Aorta (tissue), 5 donors: ENCODE results near the gene IGSF8. TPM values are rescaled to one million over a fixed set of nuclear protein-coding genes. Genes with fewer than 3 reads are reported as not detected.
A peak's percentile ranks its signal among the peaks of the same experiment; 100 is the strongest.
"Not testable (repeated sequence)": the region's sequence is repeated elsewhere in the genome, so short reads cannot be mapped to it uniquely, and the experiment has no call there.

Experiments used
- ATAC-seq: fragments of 200-7000 bp; cut with Tn5 transposase; one replicate; pipeline ENCODE4 v1.9.1; 2022; ENCODE audit warnings: moderate library complexity; ENCODE audit not compliant: low FRiP score
- DNase-seq, 2 donors: peaks; one replicate each; pipeline ENCODE4 v3.0.0-alpha.2; 2020
- H3K27ac ChIP-seq, 2 donors: one replicate each; pipeline ENCODE4 v1.5.1; 2013; ENCODE audit warnings: low read length in 2 of 2, mild to moderate bottlenecking in 2 of 2, moderate library complexity in 2 of 2, control low read depth in 1 of 2, inconsistent platforms in 1 of 2, low read depth in 1 of 2
- H3K27me3 ChIP-seq, 2 donors: one replicate each; pipeline ENCODE4 v1.6.1; 2013; ENCODE audit warnings: control low read depth in 1 of 2, low read length in 1 of 2, mild to moderate bottlenecking in 1 of 2, moderate library complexity in 1 of 2; ENCODE audit not compliant: insufficient read depth in 2 of 2, control insufficient read depth in 1 of 2
- H3K36me3 ChIP-seq, 2 donors: one replicate each; pipeline ENCODE4 v1.6.1; 2013; ENCODE audit warnings: control low read depth in 1 of 2, low read length in 1 of 2, mild to moderate bottlenecking in 1 of 2; ENCODE audit not compliant: insufficient read depth in 2 of 2, control insufficient read depth in 1 of 2
- H3K4me1 ChIP-seq, 2 donors: one replicate each; pipeline ENCODE4 v1.6.1; 2013; ENCODE audit warnings: low read length in 2 of 2, control low read depth in 1 of 2, mild to moderate bottlenecking in 1 of 2, moderate library complexity in 1 of 2; ENCODE audit not compliant: insufficient read depth in 2 of 2, control insufficient read depth in 1 of 2
- H3K4me3 ChIP-seq, 2 donors: one replicate each; pipeline ENCODE4 v1.5.1; 2013; ENCODE audit warnings: low read length in 2 of 2, control low read depth in 1 of 2, mild to moderate bottlenecking in 1 of 2
- H3K9me3 ChIP-seq: one replicate; pipeline ENCODE4 v1.6.1; 2013; ENCODE audit warnings: mild to moderate bottlenecking, low read length; ENCODE audit not compliant: control insufficient read depth
- WGBS, 2 donors: extraction: QIAGEN DNeasy Blood & Tissue Kit; methylation state at CpG; one replicate each; pipeline ENCODE4 v1.1.7; 2013; 5-methylcytosine and 5-hydroxymethylcytosine counted together
- intact Hi-C, 2 donors: fragments of 100-400 bp; cut with DNase I; formaldehyde crosslinking; loops; one replicate each; pipeline versions ENCODE4 v1.14.2 to v1.15.0; 2022
- polyA plus RNA-seq, 2 donors: library from polyadenylated mRNA; stranded (reverse); fragments of 200-250 nt; gene quantifications; one replicate each; pipeline ENCODE4 v1.2.3, GENCODE V29; 2013
- total RNA-seq, 2 donors: library from RNA; stranded (reverse); fragmentation: NEBNext Ultra II Directional; extraction: Animal tissue kit (Norgen Biotek cat#: 25700); gene quantifications; one replicate each; pipeline ENCODE4 v1.2.1, GENCODE V29; 2021
- donor health status: healthy with polysubstance abuse.
- donor health status: Bipolar disorder and iron deficiency.
- donor health status: DM: no; HTN: no; CAD: no.
- donor health status: DM: no; HTN: no; CAD: no.
- donor health status: DM: yes; HTN: yes; CAD: no.

IGSF8 gene
- total and polyA plus RNA-seq, 4 donors = 10.5 to 48.0 (median 31.5) TPM

GRCh38 chr1:160050182-160050581 is 48.2 kb downstream of the IGSF8 start:
- H3K9me3 ChIP-seq, ATAC-seq, H3K36me3 ChIP-seq, H3K4me1 ChIP-seq, H3K27ac ChIP-seq, DNase-seq, H3K27me3 ChIP-seq, intact Hi-C loops, H3K4me3 ChIP-seq: not testable (repeated sequence)
- WGBS, 2 donors = 77 to 84% methylated on average over 2 of the region's 2 CpGs

DNA sequence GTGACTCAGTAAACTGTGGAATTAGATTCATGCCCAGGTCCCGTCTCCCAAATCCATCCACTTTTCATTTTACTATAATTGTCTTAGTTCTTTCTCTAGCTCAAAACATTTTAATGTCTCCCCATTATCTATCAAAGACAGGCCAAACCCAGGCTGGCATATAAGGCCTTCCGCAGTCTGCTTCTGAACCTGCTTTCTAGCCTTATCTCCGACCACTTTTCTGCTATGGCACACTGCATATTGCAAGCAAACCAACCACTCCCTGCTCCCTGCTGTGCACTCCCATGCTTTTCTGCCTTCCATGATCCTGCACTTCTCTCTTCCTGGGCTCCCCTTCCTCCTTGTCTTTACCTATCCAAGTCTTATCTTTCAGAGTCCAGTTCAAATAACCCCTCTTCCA is 49.3 kb downstream of the IGSF8 start:
- ATAC-seq (no peak), DNase-seq (no peak)
- intact Hi-C loops = loop anchor here in 1 of 2 donors (5.0 kb wide), 1 partner anchor 33 kb away; the partner anchor contains the start of gene KCNJ9
- no peak overlapping the region for H3K4me3 ChIP-seq
- H3K36me3 ChIP-seq = no peaks in the 10 kb centered on the region
- no peaks in the 10 kb centered on the region for H3K27me3 ChIP-seq
- WGBS, 2 donors = 86 to 87% methylated on average over 3 of the region's 3 CpGs
- H3K27ac ChIP-seq = no peak overlapping the region
- H3K9me3 ChIP-seq = no peaks in the 10 kb centered on the region
- no peaks in the 10 kb centered on the region for H3K4me1 ChIP-seq

DNA sequence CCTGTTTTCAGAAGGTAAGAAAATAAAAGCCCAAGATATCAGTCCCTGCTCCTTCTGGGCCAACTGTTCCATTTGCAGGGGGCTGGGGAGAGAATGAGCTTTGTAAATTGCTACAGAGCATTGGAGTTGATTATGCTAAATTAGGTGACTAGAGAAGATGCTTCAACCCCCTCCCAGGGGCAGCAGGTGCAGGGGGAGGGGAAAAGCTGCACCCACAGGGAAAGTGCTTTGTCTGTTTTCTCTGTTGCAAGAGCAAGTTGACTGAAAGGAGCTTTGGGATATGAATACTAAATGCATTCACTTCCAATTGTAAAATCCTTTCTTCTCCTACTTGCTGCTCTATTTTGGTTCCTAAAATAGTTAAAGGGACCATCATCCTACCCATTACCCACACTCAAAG is 50.1 kb downstream of the IGSF8 start:
- H3K27ac ChIP-seq = no peak overlapping the region
- H3K27me3 ChIP-seq = no peaks in the 10 kb centered on the region
- no peak overlapping the region for H3K4me3 ChIP-seq
- DNase-seq = no peak
- no peak for ATAC-seq
- H3K9me3 ChIP-seq = no peaks in the 10 kb centered on the region
- intact Hi-C loops = loop anchor here in 1 of 2 donors (5.0 kb wide), 1 partner anchor 34 kb away; the partner anchor contains the start of gene KCNJ9
- no peaks in the 10 kb centered on the region for H3K36me3 ChIP-seq
- H3K4me1 ChIP-seq = no peaks in the 10 kb centered on the region

DNA sequence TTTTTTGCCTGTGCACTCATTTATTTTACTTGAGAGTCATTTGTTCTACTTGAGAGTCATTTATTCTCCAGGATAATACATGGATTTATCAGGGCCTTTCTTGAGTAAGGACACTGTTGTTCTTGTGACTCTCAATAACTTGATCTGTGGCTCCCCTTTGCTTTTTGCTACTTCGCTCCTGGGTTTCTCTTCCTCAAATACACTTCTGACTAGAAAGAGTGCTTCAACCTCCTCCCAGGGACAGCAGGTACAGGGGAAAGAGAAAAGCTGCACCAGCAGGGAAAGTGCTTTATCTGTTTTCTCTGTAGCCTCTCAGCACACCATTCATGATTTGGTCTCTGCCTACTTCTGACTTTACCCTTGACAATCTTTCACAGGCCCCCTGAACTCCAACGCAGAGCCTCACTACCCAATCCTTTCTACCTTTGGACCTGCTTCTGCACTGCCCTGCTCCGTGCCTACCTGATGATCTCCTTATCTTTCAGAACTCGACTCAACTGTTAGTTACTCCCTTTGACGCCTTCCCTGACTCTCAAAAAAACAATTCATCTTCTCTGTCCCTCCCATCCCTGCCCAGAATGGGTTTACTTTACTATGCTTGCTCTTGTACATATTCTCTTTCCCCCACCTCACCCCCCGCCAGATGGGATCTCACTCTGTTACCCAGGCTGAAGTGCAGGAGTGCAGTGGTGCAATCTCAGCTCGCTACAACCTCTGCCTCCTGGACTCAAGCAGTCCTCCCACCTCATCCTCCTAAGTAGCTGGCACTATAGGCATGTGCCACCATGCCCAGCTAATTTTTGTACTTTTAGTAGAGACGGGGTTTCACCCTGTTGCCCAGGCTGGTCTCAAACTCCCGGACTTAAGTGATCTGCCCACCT is 51.1 kb downstream of the IGSF8 start:
- 85 to 87% methylated on average over 9 of the region's 9 CpGs for WGBS, 2 donors
- intact Hi-C loops = loop anchor here in 1 of 2 donors (5.0 kb wide), 1 partner anchor 35 kb away; the partner anchor contains the start of gene KCNJ9
- ATAC-seq = no peak

DNA sequence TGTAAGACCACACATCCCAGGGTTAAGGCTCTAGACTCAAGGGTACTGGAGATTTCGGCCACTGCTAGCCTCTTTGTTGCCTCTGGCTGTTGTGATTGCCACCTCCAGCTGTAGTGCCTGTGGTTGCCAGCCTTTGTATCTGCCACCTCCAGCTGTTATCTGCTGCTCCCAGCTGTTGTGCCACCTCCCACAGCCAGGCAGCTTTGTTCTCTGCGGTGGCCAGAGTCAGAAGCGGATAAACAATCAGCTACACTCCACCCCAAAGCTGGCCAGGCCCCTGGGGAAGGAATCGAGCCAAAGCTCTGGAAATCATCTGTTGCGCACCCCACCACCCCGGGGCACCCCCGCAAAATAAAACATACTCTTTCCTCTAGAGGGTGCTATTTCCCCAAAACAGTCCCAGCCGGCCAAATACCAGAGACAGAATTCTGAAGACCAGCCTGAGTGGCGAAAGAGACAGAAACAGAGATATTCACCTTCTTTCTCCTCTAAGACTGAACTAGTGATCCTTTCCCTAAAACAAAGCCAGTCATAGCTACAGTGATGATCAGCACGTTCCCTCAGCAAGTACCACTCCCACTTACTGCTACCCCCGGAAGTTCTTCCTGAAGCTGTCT is 51.8 kb downstream of the IGSF8 start:
- H3K4me3 ChIP-seq = no peak overlapping the region
- H3K27me3 ChIP-seq = no peaks in the 10 kb centered on the region
- intact Hi-C loops = loop anchor here in 1 of 2 donors (5.0 kb wide), 1 partner anchor 36 kb away; the partner anchor contains the start of gene KCNJ9
- no peak overlapping the region for H3K27ac ChIP-seq
- H3K36me3 ChIP-seq = no peaks in the 10 kb centered on the region
- WGBS, 2 donors = 2% methylated on average over 11 of the region's 11 CpGs
- DNase-seq (no peak), ATAC-seq (peak; percentile 79)
- H3K4me1 ChIP-seq = no peaks in the 10 kb centered on the region
- H3K9me3 ChIP-seq = no peaks in the 10 kb centered on the region

More for the DNA sequence above, 51.1 kb downstream of the IGSF8 start:
- Histone ChIP-seq H3K36me3 (no peaks in the 10 kb centered on the region), H3K9me3 (no peaks in the 10 kb centered on the region), H3K27me3 (no peaks in the 10 kb centered on the region), H3K27ac (no peak overlapping the region), H3K4me3 (no peak overlapping the region), H3K4me1 (no peaks in the 10 kb centered on the region)
- no peak for DNase-seq

DNA sequence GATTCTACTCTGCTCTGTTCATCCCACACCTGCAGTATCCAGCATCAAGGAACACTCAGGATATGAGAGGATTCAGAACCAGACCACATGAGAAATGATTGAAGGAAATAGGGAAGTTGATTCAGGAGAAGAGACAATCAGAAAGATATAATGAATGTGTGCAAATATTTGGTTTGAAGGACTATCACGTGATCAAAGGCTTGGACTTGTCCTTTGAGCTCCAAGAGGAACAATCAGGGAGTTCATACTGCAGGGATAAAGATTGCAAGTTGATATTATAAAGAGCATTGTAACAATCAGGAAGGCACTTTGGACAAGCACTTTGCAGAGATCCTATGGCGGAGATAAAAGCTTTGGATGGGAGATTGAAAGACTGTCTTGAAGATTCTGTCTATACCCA is 52.8 kb downstream of the IGSF8 start:
- WGBS, 2 donors = 71 to 79% methylated on average over 2 of the region's 2 CpGs

DNA sequence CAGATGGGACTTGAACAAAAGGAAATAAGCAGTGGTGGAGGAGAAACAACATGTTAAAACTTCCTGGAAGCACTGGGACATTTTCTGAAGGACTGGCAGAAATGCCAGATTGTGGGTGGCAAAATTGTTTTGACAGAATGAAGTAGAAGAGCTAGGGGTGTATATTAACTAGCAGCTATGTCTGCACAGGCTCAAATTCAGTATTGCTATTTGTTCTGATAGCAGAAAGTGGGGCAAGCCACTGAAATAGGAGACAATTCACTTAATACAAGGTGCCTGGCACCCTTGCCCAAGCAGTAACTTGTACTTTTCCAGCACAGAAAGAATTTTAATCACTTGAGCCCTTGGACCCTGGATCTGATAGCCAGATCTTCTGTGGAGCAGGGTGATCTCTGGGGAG is 54.9 kb downstream of the IGSF8 start:
- H3K27ac ChIP-seq = no peak overlapping the region
- no peaks in the 10 kb centered on the region for H3K4me1 ChIP-seq
- H3K27me3 ChIP-seq = no peaks in the 10 kb centered on the region
- no peaks in the 10 kb centered on the region for H3K9me3 ChIP-seq
- H3K36me3 ChIP-seq = no peaks in the 10 kb centered on the region
- ATAC-seq (no peak), DNase-seq (no peak)
- no peak overlapping the region for H3K4me3 ChIP-seq
- intact Hi-C loops = no loop called here

More for the DNA sequence above, 52.8 kb downstream of the IGSF8 start:
- H3K27ac ChIP-seq = no peak overlapping the region
- no peaks in the 10 kb centered on the region for H3K9me3 ChIP-seq
- no peaks in the 10 kb centered on the region for H3K36me3 ChIP-seq
- no peaks in the 10 kb centered on the region for H3K4me1 ChIP-seq
- H3K4me3 ChIP-seq = no peak overlapping the region
- no peak for DNase-seq
- intact Hi-C loops = loop anchor here in 1 of 2 donors (5.0 kb wide), 1 partner anchor 37 kb away; the partner anchor contains the start of gene KCNJ9
- no peaks in the 10 kb centered on the region for H3K27me3 ChIP-seq
- ATAC-seq = no peak
